Measurements from ENCODE around the gene STXBP4. TPM values are rescaled to one million over a fixed set of nuclear protein-coding genes. Genes with fewer than 3 reads are reported as not detected.

Gene STXBP4
- polyA plus RNA-seq, 1 experiment, result 9.7 TPM

DNA sequence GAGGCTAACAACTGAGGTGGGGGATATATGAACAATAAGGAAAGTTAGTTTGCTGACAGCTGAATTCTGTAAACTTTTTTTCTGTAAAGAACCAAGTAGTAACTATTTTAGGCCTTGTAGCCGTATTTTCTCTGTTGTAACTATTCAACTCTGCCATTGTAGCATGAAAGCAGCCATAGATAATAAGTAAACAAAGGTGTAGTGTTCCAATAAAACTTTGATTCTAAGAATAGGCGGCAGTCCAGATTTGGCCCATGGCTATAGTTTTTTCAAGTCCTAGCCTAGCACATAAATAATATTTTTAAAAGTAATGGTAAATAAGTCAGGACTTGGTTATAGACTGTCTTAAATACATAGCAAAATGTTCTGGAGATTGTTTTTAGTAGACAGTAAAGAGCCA is 142.0 kb downstream of the STXBP4 start:
- DNase-seq (ENCODE audit: low read depth, low spot score), result no peak
- POLR2A ChIA-PET, result no interaction called here
- no peak for TF ChIP-seq CTCF (IDR thresholded peaks at IDR 0.05; ENCODE audit: low read depth, low read length)
- H3K27me3 ChIP-seq (ENCODE audit: control insufficient read depth, insufficient read depth, low read length), result no peaks in the 10 kb centered on the region
- H3K27ac ChIP-seq (ENCODE audit: low read depth, low read length), result no peak overlapping the region
- no peaks in the 10 kb centered on the region; the same call in 1 of the 2 replicates for H3K9me3 ChIP-seq (ENCODE audit: control insufficient read depth, insufficient read depth, low read length)
- CTCF ChIA-PET, result no interaction called here
- no peak overlapping the region for H3K4me3 ChIP-seq (ENCODE audit: low read depth, low read length)

DNA sequence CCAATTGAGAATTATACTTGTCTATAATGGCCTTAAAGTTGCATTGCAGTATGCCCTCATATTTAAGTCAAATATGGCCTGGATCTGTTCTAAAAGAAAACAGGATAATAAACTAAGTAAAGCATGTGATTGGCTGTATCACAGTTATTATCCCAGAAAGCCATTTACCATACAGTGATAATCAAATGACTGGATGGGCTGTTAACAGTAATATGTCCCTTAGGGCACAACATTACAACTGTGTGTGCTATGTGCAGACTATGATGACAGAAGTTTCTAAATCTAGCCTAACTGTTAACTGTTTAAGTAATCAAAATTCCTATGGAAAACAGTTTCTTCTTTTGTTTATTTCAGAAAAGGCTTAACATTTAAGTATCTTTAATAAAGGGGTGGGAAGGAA is 145.7 kb downstream of the STXBP4 start:
- H3K27ac ChIP-seq (ENCODE audit: low read depth, low read length), result no peak overlapping the region
- CTCF ChIA-PET, result no interaction called here

GRCh38 chr17:55116440-55116914 is 147.9 kb downstream of the STXBP4 start:
- CTCF ChIA-PET, result no interaction called here

More for the DNA sequence above, 145.7 kb downstream of the STXBP4 start:
- DNase-seq (ENCODE audit: low read depth, low spot score), result no peak
- no peak overlapping the region for H3K4me3 ChIP-seq (ENCODE audit: low read depth, low read length)
- TF ChIP-seq CTCF (IDR thresholded peaks at IDR 0.05; ENCODE audit: low read depth, low read length), result no peak
- H3K27me3 ChIP-seq (ENCODE audit: control insufficient read depth, insufficient read depth, low read length), result no peaks in the 10 kb centered on the region
- no peaks in the 10 kb centered on the region for H3K9me3 ChIP-seq (ENCODE audit: control insufficient read depth, insufficient read depth, low read length)
- POLR2A ChIA-PET, result no interaction called here

DNA sequence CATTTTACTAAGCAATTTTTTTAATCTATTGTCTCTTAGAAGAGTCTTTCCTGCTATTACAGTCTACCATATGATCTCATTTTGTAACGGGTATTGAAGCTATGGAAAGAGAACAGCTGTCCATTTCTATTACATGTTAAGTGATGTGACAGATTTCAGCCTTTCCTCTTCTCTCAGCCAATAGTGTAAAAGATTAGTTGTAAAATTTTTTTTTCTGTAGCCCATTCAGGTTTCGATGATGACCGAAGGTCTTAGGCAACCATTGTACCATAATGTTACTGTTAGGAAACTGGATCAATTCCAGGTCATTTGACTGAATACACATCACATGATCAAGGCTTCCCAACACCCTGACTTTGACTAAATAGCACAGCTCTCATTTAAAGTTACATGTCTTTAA is 148.6 kb downstream of the STXBP4 start:
- no peak overlapping the region for H3K27ac ChIP-seq (ENCODE audit: low read depth, low read length)
- no peaks in the 10 kb centered on the region for H3K27me3 ChIP-seq (ENCODE audit: control insufficient read depth, insufficient read depth, low read length)
- ChIA-PET CTCF (interaction anchor here (0.6 to 1.4 kb wide), 2 partner anchors 31 to 124 kb away, joined by 3 to 5 read pairs; no protein-coding TSS in a partner anchor), POLR2A (no interaction called here)
- no peak for TF ChIP-seq CTCF (IDR thresholded peaks at IDR 0.05; ENCODE audit: low read depth, low read length)
- no peak overlapping the region for H3K4me3 ChIP-seq (ENCODE audit: low read depth, low read length)
- DNase-seq (ENCODE audit: low read depth, low spot score), result no peak
- H3K9me3 ChIP-seq (ENCODE audit: control insufficient read depth, insufficient read depth, low read length), result no peaks in the 10 kb centered on the region

More at GRCh38 chr17:55116440-55116914, 147.9 kb downstream of the STXBP4 start:
- TF ChIP-seq CTCF (IDR thresholded peaks at IDR 0.05; ENCODE audit: low read depth, low read length), result no peak
- Histone ChIP-seq H3K27me3 (ENCODE audit: control insufficient read depth, insufficient read depth, low read length) (no peaks in the 10 kb centered on the region), H3K4me3 (ENCODE audit: low read depth, low read length) (no peak overlapping the region), H3K9me3 (ENCODE audit: control insufficient read depth, insufficient read depth, low read length) (no peaks in the 10 kb centered on the region), H3K27ac (ENCODE audit: low read depth, low read length) (no peak overlapping the region)
- no peak for DNase-seq (ENCODE audit: low read depth, low spot score)
- POLR2A ChIA-PET, result no interaction called here

GRCh38 chr17:55120651-55121050 is 152.1 kb downstream of the STXBP4 start:
- no peaks in the 10 kb centered on the region for H3K27me3 ChIP-seq (ENCODE audit: control insufficient read depth, insufficient read depth, low read length)
- H3K27ac ChIP-seq (ENCODE audit: low read depth, low read length), result no peak overlapping the region
- ChIA-PET POLR2A (no interaction called here), CTCF (no interaction called here)
- H3K9me3 ChIP-seq (ENCODE audit: control insufficient read depth, insufficient read depth, low read length), result no peaks in the 10 kb centered on the region
- no peak for DNase-seq (ENCODE audit: low read depth, low spot score)
- H3K4me3 ChIP-seq (ENCODE audit: low read depth, low read length), result no peak overlapping the region
- TF ChIP-seq CTCF (IDR thresholded peaks at IDR 0.05; ENCODE audit: low read depth, low read length), result no peak
